ENCODE measurements around the gene ROR1.

ROR1 gene

GRCh38 chr1:64042331-64043100, 268.7 kb downstream of the ROR1 start:
- no peak for TF ChIP-seq CTCF (IDR thresholded peaks at IDR 0.05; ENCODE audit: low read depth, low read length)
- peak; percentile 70 for DNase-seq (ENCODE audit: extremely low read depth, low read depth)

- no peak for TF ChIP-seq CTCF (IDR thresholded peaks at IDR 0.05; ENCODE audit: low read depth, low read length)
- no peak for DNase-seq (ENCODE audit: extremely low read depth, low read depth)
Measured at GRCh38 chr1:64043288-64043687, 269.5 kb downstream of the ROR1 start.

GRCh38 chr1:64043976-64044375, 270.2 kb downstream of the ROR1 start:
- DNase-seq (ENCODE audit: extremely low read depth, low read depth) = no peak

GRCh38 chr1:64046243-64046642, 272.4 kb downstream of the ROR1 start:
- DNase-seq (ENCODE audit: extremely low read depth, low read depth) = no peak
- TF ChIP-seq CTCF (IDR thresholded peaks at IDR 0.05; ENCODE audit: low read depth, low read length) = no peak

More at GRCh38 chr1:64043976-64044375, 270.2 kb downstream of the ROR1 start:
- no peak for TF ChIP-seq CTCF (IDR thresholded peaks at IDR 0.05; ENCODE audit: low read depth, low read length)

- DNase-seq (ENCODE audit: extremely low read depth, low read depth) = no peak
- no peak for TF ChIP-seq CTCF (IDR thresholded peaks at IDR 0.05; ENCODE audit: low read depth, low read length)
Measured at GRCh38 chr1:64046891-64047290, 273.1 kb downstream of the ROR1 start.

GRCh38 chr1:64047549-64047996, 273.8 kb downstream of the ROR1 start:
- no peak for DNase-seq (ENCODE audit: extremely low read depth, low read depth)

More at GRCh38 chr1:64047549-64047996, 273.8 kb downstream of the ROR1 start:
- no peak for TF ChIP-seq CTCF (IDR thresholded peaks at IDR 0.05; ENCODE audit: low read depth, low read length)
